Measurements from ENCODE around the gene LRP3.
"Not testable (repeated sequence)": the region's sequence is repeated elsewhere in the genome, so short reads cannot be mapped to it uniquely, and the experiment has no call there.

Gene LRP3

DNA sequence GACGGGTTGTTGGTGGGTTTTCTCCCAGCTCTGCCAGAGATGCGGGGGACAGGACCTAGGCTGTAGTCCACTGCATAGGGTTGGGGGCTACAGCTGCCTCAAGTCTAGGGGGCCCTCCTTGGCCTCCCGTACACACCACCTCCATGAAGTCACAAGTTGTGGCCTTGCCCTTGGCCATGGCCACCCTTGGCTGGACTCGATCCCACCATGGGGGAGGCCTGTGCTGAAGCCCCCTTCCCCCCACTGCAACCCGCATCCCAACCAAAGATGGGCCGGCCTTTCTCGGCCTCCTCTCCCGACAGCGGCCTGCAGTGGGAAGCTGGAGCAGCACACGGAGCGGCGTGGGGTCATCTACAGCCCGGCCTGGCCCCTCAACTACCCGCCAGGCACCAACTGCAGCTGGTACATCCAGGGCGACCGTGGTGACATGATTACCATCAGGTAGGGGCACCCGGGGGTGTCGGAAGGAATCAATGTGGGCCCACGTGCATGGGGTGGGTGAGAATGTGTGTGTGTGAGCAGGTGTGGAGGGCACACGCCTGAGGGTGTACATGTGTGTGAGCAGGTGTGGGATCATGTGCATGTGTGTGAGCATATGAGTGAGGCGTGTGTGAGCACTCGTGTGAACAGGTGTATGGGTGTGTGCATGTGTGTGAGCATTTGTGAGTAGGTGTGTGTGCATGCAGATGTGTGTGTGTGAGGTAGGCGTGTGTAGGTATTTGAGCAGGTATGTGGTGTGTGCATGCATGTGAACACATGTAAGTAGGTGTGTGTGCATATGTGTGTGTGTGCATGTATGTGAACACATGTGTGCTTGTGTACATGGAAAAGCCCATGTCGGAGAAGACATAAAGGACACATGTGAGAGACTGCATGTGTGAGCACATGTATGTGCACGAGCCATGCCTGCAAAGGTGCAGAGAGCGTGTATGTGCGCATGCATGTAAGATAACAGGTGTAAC, 8.7 kb downstream of the LRP3 start:
- DNase-seq (ENCODE audit: low read depth) = no peak

DNA sequence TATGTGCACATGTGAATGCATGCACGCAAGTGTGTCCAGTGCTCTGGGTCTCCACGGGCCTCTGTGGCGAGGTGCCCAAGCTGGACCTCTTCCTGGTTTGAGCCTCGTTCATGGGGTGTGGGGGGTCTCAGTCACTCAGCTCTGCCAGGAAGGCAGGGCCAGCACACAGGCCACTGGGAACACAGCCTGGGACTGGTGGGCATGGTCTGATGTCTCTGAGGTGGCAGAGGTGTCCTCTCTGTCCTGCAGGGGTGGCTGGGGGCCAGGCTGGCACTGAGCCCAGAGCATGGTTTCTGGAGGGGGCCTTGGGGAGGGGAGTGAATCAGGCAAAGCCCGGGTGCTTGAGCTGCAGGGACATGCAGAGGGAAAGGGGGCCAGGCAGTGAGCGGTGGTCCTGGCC, 9.4 kb downstream of the LRP3 start:
- no peak for DNase-seq (ENCODE audit: low read depth)

DNA sequence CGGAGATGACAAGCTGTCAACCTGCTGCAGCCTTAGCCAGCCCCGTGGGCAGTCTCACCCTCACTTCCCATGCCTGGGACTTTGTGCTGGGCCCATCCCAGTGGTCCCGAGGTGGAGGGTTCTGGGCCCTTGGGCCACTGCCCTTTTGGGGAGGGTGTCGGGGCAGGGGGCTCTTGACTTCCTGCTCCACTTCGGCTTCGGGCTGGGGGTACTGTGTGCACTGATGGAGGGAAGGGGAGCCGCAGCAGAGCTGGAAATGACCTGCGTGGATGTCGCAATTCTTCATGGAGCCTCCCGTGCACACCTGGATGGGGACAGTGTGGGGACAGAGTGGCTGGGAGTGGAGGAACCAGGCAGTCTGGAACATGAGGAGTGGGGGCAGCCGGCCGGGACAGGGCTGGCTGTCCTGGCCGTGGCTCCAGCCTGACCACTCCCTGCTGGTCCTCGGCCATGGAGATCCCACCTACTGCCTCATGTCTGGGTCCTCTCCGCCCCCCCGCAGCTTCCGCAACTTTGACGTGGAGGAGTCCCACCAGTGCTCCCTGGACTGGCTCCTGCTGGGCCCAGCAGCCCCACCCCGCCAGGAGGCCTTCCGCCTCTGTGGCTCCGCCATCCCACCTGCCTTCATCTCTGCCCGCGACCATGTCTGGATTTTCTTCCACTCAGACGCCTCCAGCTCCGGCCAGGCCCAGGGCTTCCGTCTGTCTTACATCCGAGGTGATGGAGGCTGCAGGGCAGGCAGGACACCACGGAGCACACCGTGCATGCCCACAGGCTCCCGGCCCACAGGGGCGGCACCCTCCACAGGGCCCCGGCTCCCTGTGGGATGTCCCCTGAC, 10.2 kb downstream of the LRP3 start:
- DNase-seq (ENCODE audit: low read depth) = no peak

DNA sequence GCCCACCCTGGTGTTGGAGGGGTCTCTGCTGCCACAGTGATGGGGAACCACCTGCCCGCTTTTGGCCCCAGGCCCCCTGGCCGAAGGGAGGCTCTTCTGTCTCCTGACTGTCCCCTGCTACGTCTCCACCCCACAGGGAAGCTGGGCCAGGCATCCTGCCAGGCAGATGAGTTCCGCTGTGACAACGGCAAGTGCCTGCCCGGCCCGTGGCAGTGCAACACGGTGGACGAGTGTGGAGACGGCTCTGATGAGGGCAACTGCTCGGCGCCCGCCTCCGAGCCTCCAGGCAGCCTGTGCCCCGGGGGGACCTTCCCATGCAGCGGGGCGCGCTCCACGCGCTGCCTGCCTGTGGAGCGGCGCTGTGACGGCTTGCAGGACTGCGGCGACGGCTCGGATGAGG, 11.0 kb downstream of the LRP3 start:
- DNase-seq (ENCODE audit: low read depth) = no peak

DNA sequence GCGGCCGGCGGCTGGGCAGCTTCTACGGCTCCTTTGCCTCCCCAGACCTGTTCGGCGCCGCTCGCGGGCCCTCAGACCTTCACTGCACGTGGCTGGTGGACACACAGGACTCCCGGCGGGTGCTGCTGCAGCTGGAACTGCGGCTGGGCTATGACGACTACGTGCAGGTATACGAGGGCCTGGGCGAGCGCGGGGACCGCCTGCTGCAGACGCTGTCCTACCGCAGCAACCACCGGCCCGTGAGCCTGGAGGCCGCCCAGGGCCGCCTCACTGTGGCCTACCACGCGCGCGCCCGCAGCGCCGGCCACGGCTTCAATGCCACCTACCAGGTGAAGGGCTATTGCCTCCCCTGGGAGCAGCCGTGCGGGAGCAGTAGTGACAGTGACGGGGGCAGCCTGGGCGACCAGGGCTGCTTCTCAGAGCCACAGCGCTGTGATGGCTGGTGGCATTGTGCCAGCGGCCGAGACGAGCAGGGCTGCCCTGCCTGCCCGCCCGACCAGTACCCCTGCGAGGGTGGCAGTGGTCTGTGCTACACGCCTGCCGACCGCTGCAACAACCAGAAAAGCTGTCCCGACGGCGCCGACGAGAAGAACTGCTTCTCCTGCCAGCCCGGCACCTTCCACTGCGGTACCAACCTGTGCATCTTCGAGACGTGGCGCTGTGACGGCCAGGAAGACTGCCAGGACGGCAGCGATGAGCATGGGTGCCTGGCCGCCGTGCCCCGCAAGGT, 11.6 kb downstream of the LRP3 start:
- DNase-seq (ENCODE audit: low read depth) = no peak

DNA sequence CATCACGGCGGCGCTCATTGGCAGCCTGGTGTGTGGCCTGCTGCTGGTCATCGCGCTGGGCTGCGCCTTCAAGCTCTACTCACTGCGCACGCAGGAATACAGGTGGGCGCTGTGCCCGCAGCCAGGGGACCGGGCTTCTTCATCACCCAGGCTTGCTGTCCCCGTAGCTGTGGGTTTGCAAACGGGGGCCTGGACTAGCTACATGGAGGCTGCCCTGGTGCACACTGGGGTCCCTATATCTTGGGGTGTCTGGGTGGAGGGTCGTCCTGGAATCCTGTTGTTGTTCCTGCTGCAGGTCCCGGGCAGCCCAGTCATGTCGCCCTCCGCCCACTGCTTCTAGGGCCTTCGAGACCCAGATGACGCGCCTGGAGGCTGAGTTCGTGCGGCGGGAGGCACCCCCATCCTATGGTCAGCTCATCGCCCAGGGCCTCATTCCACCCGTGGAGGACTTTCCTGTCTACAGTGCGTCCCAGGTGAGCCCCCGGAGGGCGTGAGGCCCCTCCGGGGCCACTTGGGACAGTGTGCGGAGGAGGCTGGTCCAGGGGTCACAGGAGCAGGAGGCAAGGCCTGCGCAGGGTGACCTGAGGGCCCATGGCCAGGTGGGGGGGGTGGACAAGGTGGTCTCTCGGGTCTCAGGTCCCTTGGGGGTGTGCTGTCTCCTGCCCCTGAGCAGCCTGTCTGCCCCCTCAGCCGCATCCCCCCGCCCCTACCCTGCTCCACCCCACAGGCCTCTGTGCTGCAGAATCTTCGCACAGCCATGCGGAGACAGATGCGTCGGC, 12.3 kb downstream of the LRP3 start:
- no peak for DNase-seq (ENCODE audit: low read depth)

DNA sequence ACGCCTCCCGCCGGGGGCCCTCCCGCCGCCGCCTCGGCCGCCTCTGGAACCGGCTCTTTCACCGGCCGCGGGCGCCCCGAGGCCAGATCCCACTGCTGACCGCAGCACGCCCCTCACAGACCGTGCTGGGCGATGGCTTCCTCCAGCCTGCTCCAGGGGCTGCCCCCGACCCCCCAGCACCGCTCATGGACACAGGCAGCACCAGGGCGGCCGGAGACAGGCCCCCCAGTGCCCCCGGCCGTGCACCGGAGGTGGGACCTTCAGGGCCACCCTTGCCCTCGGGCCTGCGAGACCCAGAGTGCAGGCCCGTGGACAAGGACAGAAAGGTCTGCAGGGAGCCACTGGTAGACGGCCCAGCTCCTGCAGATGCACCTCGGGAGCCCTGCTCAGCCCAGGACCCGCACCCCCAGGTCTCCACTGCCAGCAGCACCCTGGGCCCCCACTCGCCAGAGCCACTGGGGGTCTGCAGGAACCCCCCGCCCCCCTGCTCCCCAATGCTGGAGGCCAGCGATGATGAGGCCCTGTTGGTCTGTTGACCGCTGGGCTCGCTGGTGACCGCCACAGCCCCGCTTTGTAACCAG, 13.0 kb downstream of the LRP3 start:
- no peak for DNase-seq (ENCODE audit: low read depth)

DNA sequence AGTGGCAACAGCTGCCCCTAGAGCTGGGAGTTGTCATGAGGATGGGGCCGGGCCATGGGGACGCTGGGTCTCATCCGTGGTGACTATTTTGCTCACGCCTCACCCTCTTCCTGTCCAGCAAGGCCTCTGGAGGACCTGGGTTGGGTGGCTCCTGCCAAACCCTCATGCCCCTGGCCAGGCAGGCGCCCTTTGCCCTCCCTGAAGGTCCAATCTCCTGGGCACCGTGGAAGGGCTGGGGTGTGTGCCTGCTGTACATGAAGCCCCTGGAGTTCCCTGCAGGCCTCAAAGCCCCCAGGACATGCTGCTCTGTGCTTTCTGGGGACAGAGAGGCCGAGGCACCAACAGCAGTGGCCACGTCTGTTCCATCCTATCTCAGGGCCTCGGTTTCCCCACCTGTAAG, 13.8 kb downstream of the LRP3 start:
- no peak for DNase-seq (ENCODE audit: low read depth)

DNA sequence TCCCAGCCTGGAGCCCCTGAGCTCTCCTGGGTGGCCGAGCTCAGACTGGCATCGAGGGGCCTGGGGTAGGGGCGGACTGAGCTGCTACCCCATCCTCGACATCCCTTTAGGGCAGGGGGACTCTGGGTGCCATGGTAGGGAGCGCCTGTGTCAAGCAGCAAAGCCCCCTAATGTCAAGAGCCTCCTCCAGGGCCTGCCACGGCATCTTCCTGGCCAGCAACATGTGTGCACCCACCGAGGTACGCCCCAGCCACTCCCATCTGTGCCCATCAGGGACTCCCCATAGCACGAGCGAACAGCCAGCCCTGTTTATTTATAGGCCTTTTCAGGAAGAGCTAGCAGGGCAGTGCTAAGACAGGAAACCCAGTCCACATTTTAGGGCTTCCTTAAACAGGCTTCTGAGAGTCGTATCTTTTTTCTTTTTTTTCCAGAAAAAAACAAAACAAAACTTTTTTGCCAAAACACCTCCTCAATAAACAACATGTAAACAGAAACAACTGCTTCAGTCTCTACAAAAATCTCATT, 14.3 kb downstream of the LRP3 start:
- no peak for DNase-seq (ENCODE audit: low read depth)

DNA sequence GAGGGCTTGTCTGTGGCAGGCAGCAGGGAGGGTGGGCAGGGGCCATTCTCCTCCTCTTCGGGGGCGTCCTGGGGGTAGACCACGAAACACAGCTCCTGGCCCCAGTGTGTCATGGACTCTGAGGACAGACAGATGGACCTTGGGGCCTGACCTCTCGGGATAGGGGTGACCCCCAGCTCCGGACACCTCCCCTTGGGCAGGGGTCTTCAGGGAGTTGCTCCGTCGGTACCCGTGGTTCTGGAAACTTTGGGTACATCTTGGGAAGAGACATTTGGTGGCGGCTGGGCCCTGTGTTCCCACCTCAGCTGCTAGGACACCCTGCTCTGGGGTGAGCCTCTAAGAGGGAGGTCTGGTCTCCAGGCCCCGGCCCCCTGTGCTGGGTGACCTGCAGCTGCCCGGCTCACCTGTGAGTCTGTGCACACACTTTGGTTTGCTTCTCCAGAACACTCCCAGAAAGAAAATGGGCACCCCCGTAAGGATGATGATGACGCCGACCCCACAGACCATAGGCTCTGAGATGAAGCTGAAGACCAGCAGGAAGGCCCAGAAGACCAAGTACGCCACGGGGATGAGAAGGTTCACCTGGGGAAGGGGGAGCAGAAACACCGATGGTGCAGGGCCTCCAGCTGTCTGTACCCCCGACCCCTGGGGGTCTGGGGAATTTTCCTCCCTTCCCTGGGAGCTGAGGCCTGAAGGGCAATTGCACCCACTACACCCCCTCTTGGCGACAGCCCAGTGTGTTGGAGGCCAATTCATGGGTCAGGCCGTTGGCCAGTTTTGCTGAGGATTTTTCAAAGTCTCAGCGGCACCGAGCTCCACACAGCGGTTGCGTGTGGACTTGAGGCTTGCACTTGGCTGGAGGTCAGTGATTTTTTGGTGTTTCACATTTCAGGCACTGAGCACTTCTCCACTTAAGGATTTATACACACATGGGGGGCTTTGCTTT, 15.0 kb downstream of the LRP3 start:
- DNase-seq (ENCODE audit: low read depth) = no peak

DNA sequence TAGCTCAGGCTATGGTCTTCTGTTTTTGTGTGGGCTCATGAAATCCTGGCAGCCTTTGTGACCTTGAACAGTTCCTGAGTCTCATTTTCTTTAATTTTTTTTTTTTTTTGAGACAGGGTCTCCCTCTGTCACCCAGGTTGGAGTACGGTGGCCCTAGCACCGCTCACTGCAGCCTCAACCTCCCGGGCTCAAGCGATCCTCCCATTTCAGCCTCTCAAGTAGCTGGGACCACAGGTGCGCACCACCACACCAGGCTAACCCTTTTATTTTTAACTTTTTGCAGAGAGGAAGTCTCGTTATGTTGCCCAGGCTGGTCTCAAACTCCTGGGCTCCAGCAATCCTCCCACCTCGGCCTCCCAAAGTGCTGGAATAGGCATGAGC, 15.7 kb downstream of the LRP3 start:
- DNase-seq (ENCODE audit: low read depth) = not testable (repeated sequence)

DNA sequence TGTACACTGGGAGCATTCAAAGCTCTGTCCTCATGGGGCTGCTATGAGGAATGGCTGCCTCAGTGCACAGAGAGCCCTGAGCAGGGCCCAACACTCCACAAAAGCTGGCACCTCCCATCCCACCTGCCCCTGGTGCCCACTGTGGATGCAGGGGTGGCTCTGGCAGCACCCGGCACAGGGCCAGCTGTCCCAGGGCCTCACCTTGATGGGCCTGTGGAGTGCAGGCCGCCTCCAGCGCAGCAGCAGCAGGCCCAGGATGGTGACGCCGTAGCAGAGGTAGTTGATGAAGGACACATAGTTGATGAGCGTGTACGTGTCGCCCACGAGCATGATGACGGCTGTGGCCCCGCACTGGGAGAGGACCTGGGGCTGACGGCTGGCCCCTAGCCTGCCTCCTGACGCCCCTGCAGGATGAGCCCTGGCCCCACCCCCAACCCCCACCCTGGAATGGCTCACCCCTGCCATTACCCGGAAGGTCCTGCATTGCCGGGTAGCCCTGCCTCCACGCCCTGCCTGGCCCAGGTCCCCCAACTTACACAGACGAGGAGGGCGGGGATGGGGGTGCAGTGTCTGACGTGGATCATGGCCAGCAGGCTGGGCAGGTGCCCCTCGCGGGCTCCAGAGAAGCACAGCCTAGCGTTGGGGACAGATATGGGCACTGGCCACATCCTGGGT, 16.3 kb downstream of the LRP3 start:
- no peak for DNase-seq (ENCODE audit: low read depth)

DNA sequence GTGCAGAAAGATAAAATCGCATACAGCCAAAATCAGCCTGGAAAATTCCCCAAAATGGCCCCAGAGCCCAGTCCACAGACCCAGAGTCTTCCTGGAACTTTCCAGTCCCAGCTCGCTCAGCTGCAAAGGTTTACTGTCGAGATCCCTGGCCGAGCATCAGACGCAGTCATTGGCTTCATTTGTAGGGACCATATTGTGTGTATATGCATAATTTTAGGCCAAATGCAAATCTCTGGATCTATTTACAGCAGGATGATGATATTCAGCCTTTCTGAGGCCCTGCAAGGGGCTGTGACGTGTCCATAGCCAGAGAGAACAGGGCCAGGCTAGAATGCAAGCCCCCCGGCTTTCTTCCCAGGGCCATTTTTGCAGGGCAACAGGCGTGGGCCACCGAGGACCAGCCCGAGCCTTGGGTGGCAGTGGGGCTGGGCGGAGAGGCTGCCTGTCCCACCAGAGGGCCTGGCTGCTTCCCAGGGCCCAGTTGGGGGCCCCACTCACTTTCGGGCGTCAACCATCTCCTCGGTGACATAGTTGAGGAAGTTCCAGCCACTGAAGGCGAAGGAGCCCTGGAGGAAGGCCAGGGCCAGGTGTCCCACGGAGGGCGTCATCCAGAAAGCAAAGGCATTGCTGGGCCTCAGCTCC, 17.8 kb downstream of the LRP3 start:
- no peak for DNase-seq (ENCODE audit: low read depth)

DNA sequence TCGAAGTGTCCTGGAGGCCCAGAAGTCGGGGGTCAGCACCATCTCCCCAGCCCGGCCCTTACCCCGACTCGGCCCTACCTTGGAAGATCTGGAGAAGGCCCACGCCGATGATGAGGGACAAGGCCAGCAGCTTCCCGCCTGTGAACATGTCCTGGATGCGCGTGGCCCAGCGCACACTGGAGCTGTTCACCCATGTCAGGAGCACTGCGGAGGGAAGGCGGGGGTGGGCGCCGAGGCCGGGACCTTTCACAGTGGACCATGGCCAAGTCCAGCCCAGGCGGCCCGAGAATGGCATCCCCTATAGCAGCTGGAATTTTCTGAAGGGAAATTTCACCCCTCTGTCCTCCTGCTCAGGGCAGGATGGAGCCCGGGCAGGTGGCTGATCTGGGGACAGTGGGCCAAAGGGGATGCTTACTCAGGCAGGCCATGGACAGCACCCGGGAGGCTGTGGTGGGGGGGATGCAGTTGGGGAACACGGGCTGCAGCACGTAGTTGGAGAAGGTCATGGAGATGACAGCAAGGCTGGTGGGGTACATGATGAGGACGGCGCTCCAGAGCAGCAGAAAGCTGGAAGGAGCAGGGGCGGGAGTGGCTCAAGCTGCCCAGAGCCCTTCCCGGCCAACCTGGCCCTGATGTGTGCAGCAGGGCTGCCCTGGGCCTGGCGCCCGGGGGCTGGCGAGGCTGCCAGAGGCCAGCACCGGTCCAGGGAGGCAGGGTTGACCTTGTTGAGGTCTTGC, 18.5 kb downstream of the LRP3 start:
- DNase-seq (ENCODE audit: low read depth) = no peak

DNA sequence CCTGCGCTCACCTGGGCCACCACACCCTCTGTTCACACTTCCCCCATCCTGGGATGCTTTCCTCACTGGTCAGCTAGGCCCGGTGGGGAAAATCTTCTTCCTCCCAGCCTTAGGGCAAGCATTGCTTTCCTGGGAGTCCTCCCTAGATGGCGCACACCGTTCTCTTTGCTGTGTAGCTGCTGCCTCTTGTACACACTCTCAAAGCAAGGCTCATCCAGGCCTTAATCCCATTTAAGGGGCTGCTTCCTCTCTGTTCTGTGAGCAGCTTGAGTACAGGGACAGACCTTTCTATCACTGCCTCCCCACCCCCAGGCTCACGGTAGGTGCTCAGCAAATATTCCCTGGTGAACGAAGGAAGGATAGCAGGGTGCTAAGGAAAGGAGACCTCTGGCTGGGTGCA, 20.5 kb downstream of the LRP3 start:
- no peak for DNase-seq (ENCODE audit: low read depth)

DNA sequence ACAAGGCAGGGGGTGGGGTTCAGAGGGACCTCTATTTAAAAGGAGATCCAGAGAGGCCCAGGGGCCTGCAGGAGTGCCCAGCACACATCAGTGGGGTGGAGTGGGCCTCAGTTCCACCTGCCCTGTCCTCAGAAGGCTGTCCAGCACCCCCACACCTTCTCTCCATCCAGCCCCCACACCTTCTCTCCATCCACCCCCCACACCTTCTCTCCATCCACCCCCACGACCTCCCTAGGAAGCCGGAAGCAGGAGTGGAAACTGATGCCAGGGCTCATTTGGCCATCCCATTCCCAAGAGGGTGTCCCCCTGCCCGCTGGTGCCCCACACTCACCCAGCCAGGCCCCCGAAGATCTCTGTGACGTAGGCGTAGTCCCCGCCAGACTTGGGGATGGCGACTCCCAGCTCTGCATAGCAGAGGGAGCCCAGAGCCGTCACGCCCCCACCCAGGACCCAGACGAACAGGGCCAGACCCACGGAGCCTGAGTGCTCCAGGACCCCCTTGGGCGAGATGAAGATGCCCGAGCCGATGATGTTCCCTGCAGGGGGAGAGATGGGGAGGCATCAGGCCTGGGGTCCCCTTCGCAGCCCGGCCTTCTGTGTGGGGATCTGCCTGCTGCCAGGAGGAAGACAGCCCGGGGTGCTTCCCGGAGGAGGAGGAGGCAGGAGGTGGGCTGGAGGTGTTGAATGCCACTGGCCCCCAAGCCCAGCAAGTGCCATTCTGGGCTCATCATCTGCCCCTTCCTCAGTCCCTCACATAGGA, 21.5 kb downstream of the LRP3 start:
- DNase-seq (ENCODE audit: low read depth) = no peak

DNA sequence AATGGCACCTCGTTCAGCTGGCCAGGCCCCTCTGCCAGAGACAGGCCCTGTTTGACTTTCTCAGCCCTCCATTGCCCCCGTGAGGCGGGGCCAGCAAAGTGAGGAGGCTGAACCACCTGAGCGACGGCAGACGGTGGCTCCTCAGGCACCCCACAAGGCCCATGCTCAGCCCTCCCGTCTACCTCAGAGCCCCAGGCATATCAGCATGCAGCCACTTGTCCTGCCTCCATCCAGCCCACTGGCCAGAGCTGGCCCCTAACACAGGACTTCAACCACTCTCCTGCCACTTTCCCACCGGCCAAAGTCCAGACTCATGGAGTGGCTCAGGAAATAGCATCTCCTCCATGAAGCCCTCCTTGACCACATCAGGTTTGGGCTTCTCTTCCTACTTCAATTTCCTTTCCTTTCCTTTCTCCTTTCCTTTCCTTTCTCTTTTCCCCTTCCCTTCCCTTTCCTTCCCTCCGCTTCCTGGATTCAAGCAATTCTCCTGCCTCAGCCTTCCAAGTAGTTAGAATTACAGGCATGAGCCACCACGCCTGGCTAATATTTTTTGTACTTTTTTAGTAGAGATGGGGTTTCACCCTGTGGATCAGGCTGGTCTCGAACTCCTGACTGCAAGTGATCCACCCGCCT, 22.2 kb downstream of the LRP3 start:
- no peak for DNase-seq (ENCODE audit: low read depth)
